CD4-positive, alpha-beta T cell (primary cell): ENCODE results near the gene PPIF. TPM values are rescaled to one million over a fixed set of nuclear protein-coding genes. Genes with fewer than 3 reads are reported as not detected.

Experiments
- ATAC-seq: fragments of 200-7000 bp; cut with Tn5 transposase; one replicate; pipeline ENCODE4 v1.10.0; 2022; ENCODE audit warnings: mild to moderate bottlenecking; ENCODE audit not compliant: poor library complexity
- CTCF ChIA-PET: fragments of 350-600 bp; sonication (Branson Sonifier 250); formaldehyde crosslinking; loops from one replicate; lab custom pipeline; 2021; ENCODE audit warnings: antibody characterized with exemption, inconsistent platforms; lab: Charles Lee
- POLR2A ChIA-PET: fragments of 350-600 bp; sonication (Branson Sonifier 250); formaldehyde crosslinking; loops from one replicate; lab custom pipeline; 2021; ENCODE audit warnings: antibody characterized with exemption, inconsistent platforms; lab: Charles Lee
- DNase-seq, 14 experiments: peaks; one replicate each; pipeline ENCODE4 v3.0.0-alpha.2; 2013 to 2020; ENCODE audit warnings: mixed read lengths in 2 of 14
- H3K27ac ChIP-seq, 2 donors: one replicate each; pipeline versions ENCODE4 v1.5.1 to v1.7.0; 2013; ENCODE audit warnings: low read length in 2 of 2, low read depth in 1 of 2, mild to moderate bottlenecking in 1 of 2
- H3K27me3 ChIP-seq, 2 experiments: 1 replicate in 1 of 2; 2 replicates in 1 of 2; pipeline versions ENCODE4 v1.6.1 to v1.7.0; 2013; ENCODE audit warnings: low read length in 2 of 2, control low read depth in 1 of 2, mild to moderate bottlenecking in 1 of 2, moderate library complexity in 1 of 2; ENCODE audit not compliant: insufficient read depth in 2 of 2, control insufficient read depth in 1 of 2
- H3K36me3 ChIP-seq: one replicate; pipeline ENCODE4 v1.6.1; 2013; ENCODE audit warnings: low read length, control low read depth; ENCODE audit not compliant: insufficient read depth
- H3K4me1 ChIP-seq: one replicate; pipeline ENCODE4 v1.6.1; 2013; ENCODE audit warnings: low read length, control low read depth; ENCODE audit not compliant: insufficient read depth
- H3K4me3 ChIP-seq: one replicate; pipeline ENCODE4 v1.5.1; 2013; ENCODE audit warnings: mild to moderate bottlenecking, low read length, moderate library complexity
- H3K9me3 ChIP-seq, 2 experiments: 1 replicate in 1 of 2; 2 replicates in 1 of 2; pipeline versions ENCODE4 v1.6.1 to v1.7.0; 2013; ENCODE audit warnings: low read length in 2 of 2, mild to moderate bottlenecking in 2 of 2, control low read depth in 1 of 2, moderate library complexity in 1 of 2; ENCODE audit not compliant: control insufficient read depth in 1 of 2, insufficient read depth in 1 of 2
- H3K27ac Mint-ChIP-seq: one replicate; pipeline ENCODE4 v1.8.0; 2020; ENCODE audit warnings: mixed read lengths
- H3K27me3 Mint-ChIP-seq: one replicate; pipeline ENCODE4 v1.8.0; 2021; ENCODE audit warnings: mixed read lengths
- H3K36me3 Mint-ChIP-seq: one replicate; pipeline ENCODE4 v1.8.0; 2021; ENCODE audit warnings: low read depth, mixed read lengths
- H3K4me1 Mint-ChIP-seq: one replicate; pipeline ENCODE4 v1.8.0; 2021; ENCODE audit warnings: low read depth, mixed read lengths
- H3K4me3 Mint-ChIP-seq: one replicate; pipeline ENCODE4 v1.8.0; 2020; ENCODE audit warnings: mild to moderate bottlenecking, mixed read lengths
- H3K9me3 Mint-ChIP-seq: one replicate; pipeline ENCODE4 v1.8.0; 2020; ENCODE audit warnings: mixed read lengths
- CTCF ChIP-seq: fragments of 200-600 bp; IDR thresholded peaks from one replicate; pipeline ENCODE4 v1.8.0; 2022; ENCODE audit warnings: antibody characterized with exemption, mild to moderate bottlenecking
- intact Hi-C, 2 experiments: fragments of 100-400 bp; cut with DNase I in 1 of 2; cut with micrococcal nuclease in 1 of 2; formaldehyde crosslinking; loops; one replicate each; pipeline versions ENCODE4 v1.15.1 to v1.9.0; 2023 to 2025; cut with DNase I, micrococcal nuclease
- total RNA-seq, 174 experiments: library from RNA in 2 of 174; stranded (reverse) in 2 of 174; gene quantifications; one replicate each; pipeline ENCODE4 v1.2.3 and lab custom pipeline; 2021 to 2026

The PPIF gene
- total RNA-seq, 2 experiments from 2014 or later: 42.4 to 42.7 TPM

- ChIA-PET POLR2A (interaction anchor here (0.6 kb wide), 1 partner anchor 11 kb away, joined by 3 read pairs; no protein-coding TSS in a partner anchor), CTCF (no interaction called here)
- H3K27me3 Mint-ChIP-seq: no peaks in the 10 kb centered on the region
These were observed 18.3 kb upstream of the PPIF start for GRCh38 chr10:79328737-79329504.

GRCh38 chr10:79329529-79329928, 17.7 kb upstream of the PPIF start:
- no peaks in the 10 kb centered on the region for H3K9me3 Mint-ChIP-seq
- intact Hi-C loops: loop anchor here (10.0 kb wide), 2 partner anchors 85 to 265 kb away; partner anchors contain the start of gene ZMIZ1 (in 1 of the 2)
- Histone ChIP-seq H3K27ac (no peak overlapping the region), H3K4me3 (no peak overlapping the region), H3K9me3 (peaks cover 0 to 3% of the 10 kb centered on the region in 2 experiments), H3K4me1 (peaks cover 27% of the 10 kb centered on the region), H3K36me3 (no peaks in the 10 kb centered on the region), H3K27me3 (no peaks in the 10 kb centered on the region)
- ATAC-seq: no peak
- no peak overlapping the region for H3K4me3 Mint-ChIP-seq
- H3K27me3 Mint-ChIP-seq: no peaks in the 10 kb centered on the region
- CTCF ChIA-PET: no interaction called here
- DNase-seq: no peak
- TF ChIP-seq CTCF: no peak
- no peaks in the 10 kb centered on the region for H3K36me3 Mint-ChIP-seq
- H3K4me1 Mint-ChIP-seq: peaks cover 25% of the 10 kb centered on the region
- POLR2A ChIA-PET: interaction anchor here (0.6 kb wide), 1 partner anchor 12 kb away, joined by 3 read pairs; no protein-coding TSS in a partner anchor
- H3K27ac Mint-ChIP-seq: no peak overlapping the region

More at GRCh38 chr10:79328737-79329504, 18.3 kb upstream of the PPIF start:
- no peak for ATAC-seq
- no peak for TF ChIP-seq CTCF
- no peak overlapping the region for H3K27ac ChIP-seq
- peaks cover 0 to 3% of the 10 kb centered on the region in 2 experiments for H3K9me3 ChIP-seq
- Mint-ChIP-seq H3K27ac (no peak overlapping the region), H3K36me3 (no peaks in the 10 kb centered on the region), H3K9me3 (no peaks in the 10 kb centered on the region), H3K4me3 (no peak overlapping the region), H3K4me1 (peaks cover 28% of the 10 kb centered on the region)
- H3K27me3 ChIP-seq: no peaks in the 10 kb centered on the region
- peak in 3 of 14 experiments; percentile 11 to 61 (median 44) for DNase-seq
- peaks cover 33% of the 10 kb centered on the region for H3K4me1 ChIP-seq
- intact Hi-C loops: loop anchor here (10.0 kb wide), 2 partner anchors 84 to 264 kb away; partner anchors contain the start of gene ZMIZ1 (in 1 of the 2)
- no peaks in the 10 kb centered on the region for H3K36me3 ChIP-seq
- no peak overlapping the region for H3K4me3 ChIP-seq

GRCh38 chr10:79331226-79331625, 16.0 kb upstream of the PPIF start:
- no peak overlapping the region for H3K4me3 ChIP-seq
- ATAC-seq (no peak), DNase-seq (peak in 2 of 14 experiments; percentile 21 to 50)
- intact Hi-C loops: no loop called here
- Mint-ChIP-seq H3K36me3 (no peaks in the 10 kb centered on the region), H3K27me3 (no peaks in the 10 kb centered on the region), H3K9me3 (no peaks in the 10 kb centered on the region), H3K4me1 (peaks cover 18% of the 10 kb centered on the region), H3K4me3 (no peak overlapping the region), H3K27ac (peak overlapping the region; percentile 51)
- no peak for TF ChIP-seq CTCF
- no peaks in the 10 kb centered on the region for H3K27me3 ChIP-seq
- ChIA-PET CTCF (no interaction called here), POLR2A (interaction anchor here (0.8 to 1.5 kb wide), 2 partner anchors 8 to 13 kb away, joined by 3 to 8 read pairs; no protein-coding TSS in a partner anchor)
- peak overlapping the region in 1 of 2 donors; percentile 18 for H3K27ac ChIP-seq
- H3K36me3 ChIP-seq: no peaks in the 10 kb centered on the region
- peaks cover 23% of the 10 kb centered on the region for H3K4me1 ChIP-seq
- H3K9me3 ChIP-seq: peaks cover 0 to 3% of the 10 kb centered on the region in 2 experiments
